ACHN (cell line): ENCODE measurements around the gene CRELD1.
A peak's percentile ranks its signal among the peaks of the same experiment; 100 is the strongest.
"Not testable (repeated sequence)": the region's sequence is repeated elsewhere in the genome, so short reads cannot be mapped to it uniquely, and the experiment has no call there.

Experiments
- DNase-seq: peaks from one replicate; pipeline ENCODE4 v3.0.0-alpha.2; 2015
- in situ Hi-C: cut with HindIII; loops from 2 replicates; pipeline ENCODE4 v1.10.0; 2017; ENCODE audit warnings: low sequenced_read_pairs, low pct_ligation_motif_present, low pct_unique_long_range_greater_than_20kb

The CRELD1 gene

GRCh38 chr3:9928158-9928557 lies 5.5 kb upstream of the CRELD1 start:
- in situ Hi-C loops, result no loop called here
- DNase-seq, result no peak

- in situ Hi-C loops, result no loop called here
- no peak for DNase-seq
Measured at GRCh38 chr3:9930804-9931418, 2.7 kb upstream of the CRELD1 start.

GRCh38 chr3:9932535-9932842 lies 1.1 kb upstream of the CRELD1 start:
- DNase-seq, result no peak
- in situ Hi-C loops, result no loop called here

GRCh38 chr3:9932843-9933560 lies 632 bp upstream of the CRELD1 start:
- in situ Hi-C loops, result no loop called here

GRCh38 chr3:9934235-9934621 lies 594 bp downstream of the CRELD1 start:
- DNase-seq, result peak; percentile 34
- in situ Hi-C loops, result no loop called here

More at GRCh38 chr3:9932843-9933560, 632 bp upstream of the CRELD1 start:
- peak; percentile 82 for DNase-seq

- in situ Hi-C loops, result no loop called here
- DNase-seq, result no peak
Measured at GRCh38 chr3:9934993-9935392, 1.4 kb downstream of the CRELD1 start.

- in situ Hi-C loops, result no loop called here
- no peak for DNase-seq
Measured at GRCh38 chr3:9935966-9936510, 2.4 kb downstream of the CRELD1 start.

GRCh38 chr3:9937486-9938238 lies 4.0 kb downstream of the CRELD1 start:
- in situ Hi-C loops, result no loop called here
- DNase-seq, result no peak

- in situ Hi-C loops, result no loop called here
- no peak for DNase-seq
Measured at GRCh38 chr3:9938966-9939365, 5.3 kb downstream of the CRELD1 start.

GRCh38 chr3:9939906-9940305 lies 6.3 kb downstream of the CRELD1 start:
- in situ Hi-C loops, DNase-seq: not testable (repeated sequence)

- DNase-seq, result no peak
- in situ Hi-C loops, result no loop called here
Measured at GRCh38 chr3:9940746-9941145, 7.1 kb downstream of the CRELD1 start.

- in situ Hi-C loops, result no loop called here
- no peak for DNase-seq
Measured at GRCh38 chr3:9942164-9942563, 8.5 kb downstream of the CRELD1 start.

- in situ Hi-C loops, result no loop called here
- DNase-seq, result no peak
Measured at GRCh38 chr3:9942934-9943690, 9.5 kb downstream of the CRELD1 start.

- DNase-seq, result no peak
- in situ Hi-C loops, result no loop called here
Measured at GRCh38 chr3:9944271-9944670, 10.6 kb downstream of the CRELD1 start.

- no peak for DNase-seq
- in situ Hi-C loops, result no loop called here
Measured at GRCh38 chr3:9945358-9945757, 11.7 kb downstream of the CRELD1 start.

GRCh38 chr3:9946112-9947024 lies 12.7 kb downstream of the CRELD1 start:
- DNase-seq, result peak; percentile 89
- in situ Hi-C loops, result no loop called here

- in situ Hi-C loops, result no loop called here
- DNase-seq, result peak; percentile 27
Measured at GRCh38 chr3:9947025-9947995, 13.7 kb downstream of the CRELD1 start.
